22Rv1 (cell line): ENCODE data around the gene ZCCHC3.

ENCODE experiments used
- H3K27ac ChIP-seq: fragments of 450-650 bp; 2 replicates; pipeline ENCODE4 v1.5.1; 2017
- ZFX ChIP-seq: fragments of 450-650 bp; IDR thresholded peaks from 2 replicates; pipeline ENCODE4 v1.6.1; 2017; ENCODE audit warnings: antibody characterized with exemption, borderline replicate concordance
- TF ChIP-seq, protein P1 (sequence below): fragments of 450-650 bp; IDR thresholded peaks from 2 replicates; pipeline ENCODE4 v1.5.1; 2017; ENCODE audit warnings: mild to moderate bottlenecking

Gene ZCCHC3

GRCh38 chr20:297925-298775 lies 780 bp downstream of the ZCCHC3 start:
- TF ChIP-seq ZFX, result no peak
- TF ChIP-seq, protein P1, sequence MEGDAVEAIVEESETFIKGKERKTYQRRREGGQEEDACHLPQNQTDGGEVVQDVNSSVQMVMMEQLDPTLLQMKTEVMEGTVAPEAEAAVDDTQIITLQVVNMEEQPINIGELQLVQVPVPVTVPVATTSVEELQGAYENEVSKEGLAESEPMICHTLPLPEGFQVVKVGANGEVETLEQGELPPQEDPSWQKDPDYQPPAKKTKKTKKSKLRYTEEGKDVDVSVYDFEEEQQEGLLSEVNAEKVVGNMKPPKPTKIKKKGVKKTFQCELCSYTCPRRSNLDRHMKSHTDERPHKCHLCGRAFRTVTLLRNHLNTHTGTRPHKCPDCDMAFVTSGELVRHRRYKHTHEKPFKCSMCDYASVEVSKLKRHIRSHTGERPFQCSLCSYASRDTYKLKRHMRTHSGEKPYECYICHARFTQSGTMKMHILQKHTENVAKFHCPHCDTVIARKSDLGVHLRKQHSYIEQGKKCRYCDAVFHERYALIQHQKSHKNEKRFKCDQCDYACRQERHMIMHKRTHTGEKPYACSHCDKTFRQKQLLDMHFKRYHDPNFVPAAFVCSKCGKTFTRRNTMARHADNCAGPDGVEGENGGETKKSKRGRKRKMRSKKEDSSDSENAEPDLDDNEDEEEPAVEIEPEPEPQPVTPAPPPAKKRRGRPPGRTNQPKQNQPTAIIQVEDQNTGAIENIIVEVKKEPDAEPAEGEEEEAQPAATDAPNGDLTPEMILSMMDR, result no peak
- H3K27ac ChIP-seq, result peak overlapping the region; percentile 97

DNA sequence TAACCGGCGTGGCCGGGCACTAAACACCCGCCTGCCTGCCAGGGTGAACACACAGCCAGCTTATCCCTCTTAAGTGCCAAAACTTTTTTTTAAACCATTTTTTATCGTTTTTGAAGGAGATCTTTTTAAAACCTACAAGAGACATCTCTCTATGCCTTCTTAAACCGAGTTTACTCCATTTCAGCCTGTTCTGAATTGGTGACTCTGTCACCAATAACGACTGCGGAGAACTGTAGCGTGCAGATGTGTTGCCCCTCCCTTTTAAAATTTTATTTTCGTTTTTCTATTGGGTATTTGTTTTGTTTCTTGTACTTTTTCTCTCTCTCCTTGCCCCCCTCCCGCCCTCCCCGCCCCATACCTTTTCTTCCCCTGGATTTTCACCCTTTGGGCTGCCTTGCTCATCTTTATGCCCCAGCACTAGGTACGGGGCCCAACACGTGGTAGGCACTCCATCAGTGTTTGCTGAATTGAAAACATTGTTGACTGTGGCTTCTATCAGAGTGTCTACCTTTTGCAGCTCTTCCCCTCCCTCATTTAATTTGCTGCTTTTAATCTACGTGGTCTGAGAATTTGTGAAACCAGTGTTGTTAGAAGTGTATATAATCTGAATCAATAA lies 1.5 kb downstream of the ZCCHC3 start:
- TF ChIP-seq, protein P1, result no peak
- no peak for TF ChIP-seq ZFX
- peak overlapping the region; percentile 97 for H3K27ac ChIP-seq

DNA sequence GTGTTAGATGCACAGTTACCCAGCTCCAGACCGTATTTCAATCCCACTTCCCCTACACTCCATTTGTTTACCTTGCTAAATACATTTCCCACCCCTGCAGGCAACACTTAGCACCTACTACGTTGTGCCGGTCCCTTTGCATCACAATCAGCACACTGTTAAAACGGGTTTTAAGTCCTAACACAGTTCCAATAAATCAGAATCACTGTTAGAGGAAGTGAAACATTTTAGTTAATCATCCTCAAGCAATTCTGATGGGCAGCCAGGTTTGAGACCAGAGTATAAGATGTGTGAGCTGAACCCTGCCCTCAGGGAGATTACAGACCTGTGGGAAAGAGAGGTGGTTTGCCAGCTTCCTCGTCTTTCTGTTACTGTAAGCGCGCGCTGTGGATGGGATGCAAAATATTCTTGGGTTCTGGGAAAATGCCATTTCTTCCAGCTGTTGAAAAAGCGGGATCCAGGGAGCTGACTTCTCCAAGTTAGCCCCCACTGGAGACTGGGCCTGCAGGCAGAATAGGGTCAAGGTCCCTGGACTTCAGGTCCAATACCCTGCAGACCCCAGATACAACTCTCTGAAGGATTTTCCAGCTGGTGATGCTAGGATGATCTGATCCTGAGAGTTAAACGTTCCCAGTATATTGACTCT lies 3.1 kb downstream of the ZCCHC3 start:
- H3K27ac ChIP-seq, result peak overlapping the region; percentile 22; the same call in 1 of the 2 replicates
- no peak for TF ChIP-seq ZFX
- TF ChIP-seq, protein P1, result no peak

DNA sequence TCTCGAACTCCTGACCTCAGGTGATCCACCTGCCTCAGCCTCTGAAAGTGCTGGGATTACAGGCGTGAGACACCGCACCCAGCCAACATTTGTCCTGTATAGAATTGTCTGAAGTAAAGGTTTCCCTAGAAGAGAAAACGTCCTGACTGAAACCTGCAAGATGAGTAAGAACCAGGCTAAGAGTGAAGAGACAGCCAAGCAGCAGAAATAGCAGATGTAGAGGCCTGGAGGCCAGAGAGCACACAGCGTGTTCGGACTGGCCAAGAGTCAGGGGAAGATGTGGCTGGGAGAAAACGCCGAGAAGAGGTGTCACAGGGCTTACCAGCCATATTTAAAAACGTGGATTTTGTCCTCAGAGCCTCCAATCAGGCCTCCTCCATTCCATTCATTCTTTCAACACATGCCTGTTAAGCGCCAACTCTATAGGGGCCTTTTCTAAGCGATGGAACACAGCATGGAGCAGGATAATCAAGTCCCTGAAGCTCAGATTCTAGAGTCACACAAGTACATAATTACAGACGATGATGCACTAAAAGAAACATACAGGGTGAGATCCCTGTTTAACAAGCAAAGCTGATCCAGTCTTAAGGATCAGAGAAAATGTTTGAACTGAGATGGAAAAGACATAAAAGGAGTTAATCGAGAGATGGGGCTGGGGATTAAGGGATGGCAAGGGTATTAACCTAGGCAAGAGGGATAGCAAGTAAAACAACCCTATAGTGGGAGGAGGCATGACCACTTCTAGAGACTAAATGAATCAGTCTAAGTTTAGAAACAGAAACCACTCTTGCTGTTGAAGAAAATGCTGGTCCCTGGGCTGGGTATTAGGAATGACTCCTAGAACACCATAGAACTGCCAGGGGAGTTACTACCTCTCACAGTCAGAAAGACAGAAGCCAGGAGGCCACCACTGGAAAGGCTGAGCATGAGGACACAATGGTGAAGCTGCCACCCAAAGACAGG lies 4.8 kb downstream of the ZCCHC3 start:
- H3K27ac ChIP-seq, result no peak overlapping the region
- no peak for TF ChIP-seq ZFX
- TF ChIP-seq, protein P1, result no peak

DNA sequence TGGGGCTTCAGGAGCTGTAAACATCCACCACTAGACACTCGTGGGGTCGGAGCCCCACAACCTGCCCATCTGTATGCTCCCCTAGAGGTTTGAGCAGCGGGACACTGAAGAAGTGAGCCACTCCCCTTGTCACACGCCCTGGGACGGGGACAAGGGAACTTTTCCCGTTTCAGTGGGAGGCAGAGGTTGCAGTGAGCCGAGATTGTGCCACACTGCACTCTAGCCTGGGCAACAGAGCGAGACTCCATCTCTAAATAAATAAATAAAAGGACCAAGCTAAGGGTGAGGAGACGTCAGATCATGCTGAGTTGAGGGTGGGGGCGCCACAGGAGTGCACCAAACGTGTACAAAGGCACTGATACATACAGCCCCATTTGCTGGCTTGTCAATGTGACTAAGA lies 8.4 kb downstream of the ZCCHC3 start:
- TF ChIP-seq, protein P1, result no peak
- no peak for TF ChIP-seq ZFX
- no peak overlapping the region for H3K27ac ChIP-seq

GRCh38 chr20:308427-309038 lies 11.2 kb downstream of the ZCCHC3 start:
- TF ChIP-seq, protein P1, result no peak
- no peak for TF ChIP-seq ZFX
- H3K27ac ChIP-seq, result no peak overlapping the region
